Hematopoietic multipotent progenitor cell (in vitro differentiated cells): ENCODE results near the gene CORO2A. TPM values are rescaled to one million over a fixed set of nuclear protein-coding genes. Genes with fewer than 3 reads are reported as not detected.

Experiments used
- DNase-seq, 3 donors: peaks; one replicate each; pipeline ENCODE4 v3.0.0-alpha.2; 2011 to 2015; ENCODE audit warnings: low read depth in 2 of 3, low spot score in 2 of 3
- total RNA-seq: library from RNA; depleted of rRNA; stranded (reverse); fragments of >200 nt; gene quantifications from one replicate; pipeline ENCODE4 v1.2.3, GENCODE V29; 2012

CORO2A gene
- total RNA-seq, 1 donor: 3.5 TPM

- DNase-seq: no peak
Measured at GRCh38 chr9:98172604-98173003, 19.8 kb downstream of the CORO2A start.

- DNase-seq: no peak
Measured at GRCh38 chr9:98171176-98171925, 21.1 kb downstream of the CORO2A start.

GRCh38 chr9:98168941-98169488 is 23.4 kb downstream of the CORO2A start:
- DNase-seq: no peak

- DNase-seq: no peak
Measured at GRCh38 chr9:98168153-98168780, 24.2 kb downstream of the CORO2A start.

- no peak for DNase-seq
Measured at GRCh38 chr9:98164912-98165311, 27.5 kb downstream of the CORO2A start.

GRCh38 chr9:98162613-98163012 is 29.8 kb downstream of the CORO2A start:
- DNase-seq: no peak

- no peak for DNase-seq
Measured at GRCh38 chr9:98161851-98162250, 30.6 kb downstream of the CORO2A start.

GRCh38 chr9:98159790-98160189 is 32.6 kb downstream of the CORO2A start:
- no peak for DNase-seq

GRCh38 chr9:98159301-98159700 is 33.1 kb downstream of the CORO2A start:
- DNase-seq: no peak

- no peak for DNase-seq
Measured at GRCh38 chr9:98158071-98158831, 34.2 kb downstream of the CORO2A start.

GRCh38 chr9:98157372-98157771 is 35.1 kb downstream of the CORO2A start:
- no peak for DNase-seq

- DNase-seq: no peak
Measured at GRCh38 chr9:98154678-98155077, 37.8 kb downstream of the CORO2A start.

- no peak for DNase-seq
Measured at GRCh38 chr9:98152526-98152925, 39.9 kb downstream of the CORO2A start.

- no peak for DNase-seq
Measured at GRCh38 chr9:98150721-98151120, 41.7 kb downstream of the CORO2A start.

GRCh38 chr9:98150164-98150563 is 42.3 kb downstream of the CORO2A start:
- DNase-seq: no peak

GRCh38 chr9:98149422-98149821 is 43.0 kb downstream of the CORO2A start:
- no peak for DNase-seq

GRCh38 chr9:98148486-98148885 is 44.0 kb downstream of the CORO2A start:
- DNase-seq: no peak

- no peak for DNase-seq
Measured at GRCh38 chr9:98147582-98147981, 44.9 kb downstream of the CORO2A start.

- peak in 2 of 3 donors; percentile 9 to 13 for DNase-seq
Measured at GRCh38 chr9:98146101-98146991, 46.1 kb downstream of the CORO2A start.

GRCh38 chr9:98144631-98145030 is 47.8 kb downstream of the CORO2A start:
- DNase-seq: no peak
